ENCODE measurements around the gene GZMH.
"Not testable (repeated sequence)": the region's sequence is repeated elsewhere in the genome, so short reads cannot be mapped to it uniquely, and the experiment has no call there.

The GZMH gene

GRCh38 chr14:24609655-24610344 lies at the start of gene GZMH:
Gene GZMH, minus strand, starts transcription at chr14:24609685. Its CDS starts 72 bp downstream, at chr14:24609613.
- Histone ChIP-seq H3K36me3 (ENCODE audit: control insufficient read depth, insufficient read depth, low read length, severe bottlenecking) (no peaks in the 10 kb centered on the region), H3K4me3 (ENCODE audit: low read length) (no peak within 1 kb of the TSS), H3K4me1 (ENCODE audit: control insufficient read depth, insufficient read depth, low read length) (no peaks in the 10 kb centered on the region), H3K9ac (ENCODE audit: low read length) (no peak within 1 kb of the TSS), H3K9me3 (ENCODE audit: control insufficient read depth, low read length) (no peaks in the 10 kb centered on the region), H3K27me3 (replicated peaks; ENCODE audit: control insufficient read depth, insufficient read depth, low read length) (no peaks in the 10 kb centered on the region)
- DNase-seq (ENCODE audit: low read depth) = no peak

GRCh38 chr14:24648361-24648760 lies 38.9 kb upstream of the GZMH start:
- H3K4me1 ChIP-seq (ENCODE audit: control insufficient read depth, insufficient read depth, low read length); DNase-seq (ENCODE audit: low read depth); H3K36me3 ChIP-seq (ENCODE audit: control insufficient read depth, insufficient read depth, low read length, severe bottlenecking); H3K27me3 ChIP-seq (replicated peaks; ENCODE audit: control insufficient read depth, insufficient read depth, low read length); H3K9me3 ChIP-seq (ENCODE audit: control insufficient read depth, low read length); H3K9ac ChIP-seq (ENCODE audit: low read length); H3K4me3 ChIP-seq (ENCODE audit: low read length): not testable (repeated sequence)

- Histone ChIP-seq H3K4me1 (ENCODE audit: control insufficient read depth, insufficient read depth, low read length) (no peaks in the 10 kb centered on the region), H3K36me3 (ENCODE audit: control insufficient read depth, insufficient read depth, low read length, severe bottlenecking) (no peaks in the 10 kb centered on the region), H3K9ac (ENCODE audit: low read length) (no peak overlapping the region), H3K4me3 (ENCODE audit: low read length) (no peak overlapping the region), H3K9me3 (ENCODE audit: control insufficient read depth, low read length) (no peaks in the 10 kb centered on the region), H3K27me3 (replicated peaks; ENCODE audit: control insufficient read depth, insufficient read depth, low read length) (no peaks in the 10 kb centered on the region)
- no peak for DNase-seq (ENCODE audit: low read depth)
These were observed 30.4 kb upstream of the GZMH start for GRCh38 chr14:24639905-24640304.

- Histone ChIP-seq H3K9ac (ENCODE audit: low read length) (no peak overlapping the region), H3K36me3 (ENCODE audit: control insufficient read depth, insufficient read depth, low read length, severe bottlenecking) (no peaks in the 10 kb centered on the region), H3K27me3 (replicated peaks; ENCODE audit: control insufficient read depth, insufficient read depth, low read length) (peaks cover under 1% of the 10 kb centered on the region), H3K9me3 (ENCODE audit: control insufficient read depth, low read length) (no peaks in the 10 kb centered on the region), H3K4me1 (ENCODE audit: control insufficient read depth, insufficient read depth, low read length) (no peaks in the 10 kb centered on the region), H3K4me3 (ENCODE audit: low read length) (no peak overlapping the region)
- DNase-seq (ENCODE audit: low read depth) = no peak
These were observed 29.8 kb upstream of the GZMH start for GRCh38 chr14:24639270-24639669.

GRCh38 chr14:24634158-24634557 lies 24.7 kb upstream of the GZMH start, which contains the start of gene GZMB:
Gene GZMB, minus strand, starts transcription at chr14:24634190. Its CDS starts 30 bp downstream, at chr14:24634160.
- H3K4me1 ChIP-seq (ENCODE audit: control insufficient read depth, insufficient read depth, low read length) = no peaks in the 10 kb centered on the region
- H3K9ac ChIP-seq (ENCODE audit: low read length) = no peak within 1 kb of the TSS
- H3K9me3 ChIP-seq (ENCODE audit: control insufficient read depth, low read length) = no peaks in the 10 kb centered on the region
- H3K27me3 ChIP-seq (replicated peaks; ENCODE audit: control insufficient read depth, insufficient read depth, low read length) = peaks cover 5% of the 10 kb centered on the region
- H3K4me3 ChIP-seq (ENCODE audit: low read length) = no peak within 1 kb of the TSS
- no peaks in the 10 kb centered on the region for H3K36me3 ChIP-seq (ENCODE audit: control insufficient read depth, insufficient read depth, low read length, severe bottlenecking)
- DNase-seq (ENCODE audit: low read depth) = no peak

GRCh38 chr14:24633353-24633752 lies 23.9 kb upstream of the GZMH start:
- H3K4me1 ChIP-seq (ENCODE audit: control insufficient read depth, insufficient read depth, low read length) = no peaks in the 10 kb centered on the region
- H3K9me3 ChIP-seq (ENCODE audit: control insufficient read depth, low read length) = no peaks in the 10 kb centered on the region
- peaks cover 5% of the 10 kb centered on the region for H3K27me3 ChIP-seq (replicated peaks; ENCODE audit: control insufficient read depth, insufficient read depth, low read length)
- DNase-seq (ENCODE audit: low read depth) = no peak
- no peak overlapping the region for H3K9ac ChIP-seq (ENCODE audit: low read length)
- H3K36me3 ChIP-seq (ENCODE audit: control insufficient read depth, insufficient read depth, low read length, severe bottlenecking) = no peaks in the 10 kb centered on the region
- no peak overlapping the region for H3K4me3 ChIP-seq (ENCODE audit: low read length)

- peaks cover 5% of the 10 kb centered on the region for H3K27me3 ChIP-seq (replicated peaks; ENCODE audit: control insufficient read depth, insufficient read depth, low read length)
- H3K9ac ChIP-seq (ENCODE audit: low read length) = no peak overlapping the region
- no peaks in the 10 kb centered on the region for H3K36me3 ChIP-seq (ENCODE audit: control insufficient read depth, insufficient read depth, low read length, severe bottlenecking)
- no peaks in the 10 kb centered on the region for H3K9me3 ChIP-seq (ENCODE audit: control insufficient read depth, low read length)
- no peaks in the 10 kb centered on the region for H3K4me1 ChIP-seq (ENCODE audit: control insufficient read depth, insufficient read depth, low read length)
- no peak overlapping the region for H3K4me3 ChIP-seq (ENCODE audit: low read length)
- no peak for DNase-seq (ENCODE audit: low read depth)
These were observed 23.3 kb upstream of the GZMH start for GRCh38 chr14:24632761-24633160.

- no peak overlapping the region for H3K4me3 ChIP-seq (ENCODE audit: low read length)
- H3K27me3 ChIP-seq (replicated peaks; ENCODE audit: control insufficient read depth, insufficient read depth, low read length) = peaks cover 5% of the 10 kb centered on the region
- H3K9ac ChIP-seq (ENCODE audit: low read length) = no peak overlapping the region
- no peaks in the 10 kb centered on the region for H3K9me3 ChIP-seq (ENCODE audit: control insufficient read depth, low read length)
- no peak for DNase-seq (ENCODE audit: low read depth)
- H3K4me1 ChIP-seq (ENCODE audit: control insufficient read depth, insufficient read depth, low read length) = no peaks in the 10 kb centered on the region
- no peaks in the 10 kb centered on the region for H3K36me3 ChIP-seq (ENCODE audit: control insufficient read depth, insufficient read depth, low read length, severe bottlenecking)
These were observed 22.9 kb upstream of the GZMH start for GRCh38 chr14:24632336-24632735.

GRCh38 chr14:24631749-24632335 lies 22.4 kb upstream of the GZMH start:
- no peaks in the 10 kb centered on the region for H3K36me3 ChIP-seq (ENCODE audit: control insufficient read depth, insufficient read depth, low read length, severe bottlenecking)
- no peak overlapping the region for H3K4me3 ChIP-seq (ENCODE audit: low read length)
- H3K9ac ChIP-seq (ENCODE audit: low read length) = no peak overlapping the region
- no peak for DNase-seq (ENCODE audit: low read depth)
- H3K4me1 ChIP-seq (ENCODE audit: control insufficient read depth, insufficient read depth, low read length) = no peaks in the 10 kb centered on the region
- H3K27me3 ChIP-seq (replicated peaks; ENCODE audit: control insufficient read depth, insufficient read depth, low read length) = peaks cover 5% of the 10 kb centered on the region
- H3K9me3 ChIP-seq (ENCODE audit: control insufficient read depth, low read length) = no peaks in the 10 kb centered on the region

- no peak overlapping the region for H3K4me3 ChIP-seq (ENCODE audit: low read length)
- DNase-seq (ENCODE audit: low read depth) = peak; percentile 69
- no peak overlapping the region for H3K9ac ChIP-seq (ENCODE audit: low read length)
- no peaks in the 10 kb centered on the region for H3K4me1 ChIP-seq (ENCODE audit: control insufficient read depth, insufficient read depth, low read length)
- H3K36me3 ChIP-seq (ENCODE audit: control insufficient read depth, insufficient read depth, low read length, severe bottlenecking) = no peaks in the 10 kb centered on the region
- peaks cover 5% of the 10 kb centered on the region for H3K27me3 ChIP-seq (replicated peaks; ENCODE audit: control insufficient read depth, insufficient read depth, low read length)
- H3K9me3 ChIP-seq (ENCODE audit: control insufficient read depth, low read length) = no peaks in the 10 kb centered on the region
These were observed 21.5 kb upstream of the GZMH start for GRCh38 chr14:24630872-24631477.

- peaks cover 5% of the 10 kb centered on the region for H3K27me3 ChIP-seq (replicated peaks; ENCODE audit: control insufficient read depth, insufficient read depth, low read length)
- no peak for DNase-seq (ENCODE audit: low read depth)
- H3K9me3 ChIP-seq (ENCODE audit: control insufficient read depth, low read length) = no peaks in the 10 kb centered on the region
- H3K36me3 ChIP-seq (ENCODE audit: control insufficient read depth, insufficient read depth, low read length, severe bottlenecking) = no peaks in the 10 kb centered on the region
- no peak overlapping the region for H3K4me3 ChIP-seq (ENCODE audit: low read length)
- no peaks in the 10 kb centered on the region for H3K4me1 ChIP-seq (ENCODE audit: control insufficient read depth, insufficient read depth, low read length)
- no peak overlapping the region for H3K9ac ChIP-seq (ENCODE audit: low read length)
These were observed 20.8 kb upstream of the GZMH start for GRCh38 chr14:24630087-24630871.
